HG03565 (cell line): ENCODE measurements around the gene PLET1.
A peak's percentile ranks its signal among the peaks of the same experiment; 100 is the strongest.

ENCODE experiments used
- ATAC-seq: cut with Tn5 transposase; IDR thresholded peaks from one replicate; pipeline ENCODE4 v1.9.1; 2021; ENCODE audit warnings: mild to moderate bottlenecking, moderate library complexity; ENCODE audit not compliant: unreplicated experiment

PLET1 gene, protein sequence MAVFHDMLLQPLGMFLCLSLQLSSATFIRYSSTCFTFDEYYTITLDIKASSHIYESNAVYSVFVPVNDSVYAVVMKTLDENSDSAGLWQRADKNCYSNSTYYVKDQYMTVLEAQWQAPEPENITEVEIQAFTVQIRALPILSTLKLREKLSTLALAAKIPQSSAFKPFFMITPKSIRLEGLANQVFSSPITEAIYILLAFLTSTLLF

DNA sequence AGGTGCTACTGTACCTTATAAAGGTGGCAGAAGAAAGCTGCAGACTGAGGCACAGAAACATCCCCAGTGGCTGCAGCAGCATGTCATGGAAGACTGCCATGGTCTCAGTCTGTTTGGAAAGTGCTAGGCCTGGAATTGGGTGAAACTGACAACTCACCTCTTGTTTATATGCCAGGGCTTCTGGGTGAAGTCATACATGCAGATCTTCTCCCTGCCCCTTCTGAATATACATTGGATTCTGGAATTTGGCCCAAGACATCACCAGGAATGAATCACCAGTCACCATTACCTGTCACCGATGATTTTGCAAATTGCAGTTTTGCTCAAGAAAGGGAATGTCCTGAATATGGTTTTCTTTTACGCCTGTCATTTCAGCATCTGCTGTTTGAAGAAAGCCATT lies at the start of gene PLET1:
Gene PLET1 (minus strand): TSS at position 371 of the 400 bp plus-strand sequence. CDS start 271 bp downstream, at position 100.
- ATAC-seq = no peak

DNA sequence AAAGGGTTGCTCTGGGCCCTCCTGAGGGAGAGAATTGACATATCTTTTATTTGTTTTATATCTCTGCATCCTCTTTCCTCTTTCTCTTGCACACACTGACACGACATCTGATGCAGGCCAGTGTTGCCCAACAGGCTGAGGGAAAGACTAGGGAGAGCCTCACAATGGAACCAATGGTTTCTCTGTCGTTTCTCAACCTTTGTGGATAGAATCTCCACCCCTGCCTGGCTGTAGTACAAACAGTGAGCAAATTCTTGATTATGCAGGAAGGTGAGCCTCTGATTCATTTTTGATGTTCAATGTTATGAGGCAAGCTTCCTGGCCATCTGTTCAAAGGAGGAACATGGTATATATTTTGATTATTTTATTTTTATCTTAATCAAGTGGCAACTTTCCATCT lies 49.8 kb upstream of the PLET1 start:
- ATAC-seq = no peak

DNA sequence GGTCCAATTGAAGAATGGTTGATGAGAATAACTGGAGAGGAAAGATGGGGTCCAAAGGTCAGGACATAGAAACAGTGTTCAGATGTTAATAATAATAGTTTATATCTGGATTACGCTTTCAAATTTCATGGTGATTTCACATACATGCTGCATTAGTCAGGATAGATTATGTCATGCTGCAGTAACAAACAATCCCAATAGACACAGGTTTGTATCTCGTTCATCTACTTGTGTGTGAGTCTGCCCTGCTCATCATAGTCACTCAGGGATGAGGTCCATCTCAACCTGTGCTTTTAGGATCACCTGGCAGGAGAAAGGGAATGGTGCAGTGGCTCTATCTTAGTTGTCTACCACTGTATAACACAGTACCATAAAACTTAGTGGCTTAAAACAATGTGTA lies 48.0 kb upstream of the PLET1 start:
- ATAC-seq = no peak

DNA sequence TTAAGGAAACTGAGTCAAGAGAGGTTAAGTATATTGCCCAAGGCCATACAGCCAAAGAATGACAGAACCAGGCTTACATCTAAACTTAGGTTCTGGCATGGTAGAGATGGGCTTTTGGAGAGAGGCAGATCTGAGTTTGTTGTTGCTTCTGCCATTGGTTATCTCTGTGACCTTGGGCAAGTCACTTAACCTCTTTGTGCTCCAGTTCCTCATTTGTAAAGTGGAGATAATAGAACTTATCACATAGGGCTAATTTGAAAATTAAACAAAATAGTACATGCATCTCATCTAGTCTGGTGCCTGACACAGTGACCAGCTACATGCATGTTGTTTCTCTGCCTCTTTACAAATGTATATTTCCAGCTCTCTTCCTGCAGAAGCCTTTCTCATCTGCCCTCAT lies 47.0 kb upstream of the PLET1 start:
- ATAC-seq = no peak

DNA sequence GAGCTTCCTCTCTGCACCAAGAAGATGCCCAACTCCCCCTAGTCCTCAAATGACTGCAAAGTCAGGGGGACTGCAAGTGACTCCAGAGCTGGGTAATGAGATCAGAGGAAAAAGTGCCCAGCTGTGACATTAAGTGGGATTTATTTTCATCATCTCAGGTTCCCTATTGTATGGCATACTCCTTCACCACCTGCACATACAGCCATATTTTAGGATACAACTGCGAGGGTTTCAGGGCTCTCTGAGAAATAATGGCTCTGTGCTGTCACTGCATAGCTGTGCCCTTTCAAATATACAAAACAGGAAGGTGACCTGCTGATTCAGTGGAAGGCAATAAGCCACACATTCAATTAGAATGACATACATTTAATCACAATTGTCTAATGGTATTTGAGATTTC lies 45.6 kb upstream of the PLET1 start:
- ATAC-seq = no peak

DNA sequence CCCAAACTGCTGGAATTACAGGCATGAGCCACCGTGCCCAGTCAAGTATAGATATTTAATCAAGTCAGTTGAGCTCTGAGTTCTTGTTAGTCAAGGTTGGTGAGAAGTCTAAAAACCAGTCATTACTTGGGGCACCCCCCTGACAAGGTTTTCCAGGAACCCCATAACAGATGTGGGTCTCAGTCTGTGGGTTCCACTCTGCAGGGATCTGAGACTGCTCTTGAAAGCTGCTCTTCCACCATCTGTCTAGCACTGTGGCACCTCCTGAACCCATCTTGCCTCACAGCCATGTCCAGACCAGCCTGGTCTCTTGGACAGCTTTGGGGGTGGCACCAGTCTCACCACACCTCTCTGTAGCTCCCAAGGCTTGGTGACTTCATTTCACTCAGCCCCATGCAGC lies 44.3 kb upstream of the PLET1 start:
- ATAC-seq = no peak

DNA sequence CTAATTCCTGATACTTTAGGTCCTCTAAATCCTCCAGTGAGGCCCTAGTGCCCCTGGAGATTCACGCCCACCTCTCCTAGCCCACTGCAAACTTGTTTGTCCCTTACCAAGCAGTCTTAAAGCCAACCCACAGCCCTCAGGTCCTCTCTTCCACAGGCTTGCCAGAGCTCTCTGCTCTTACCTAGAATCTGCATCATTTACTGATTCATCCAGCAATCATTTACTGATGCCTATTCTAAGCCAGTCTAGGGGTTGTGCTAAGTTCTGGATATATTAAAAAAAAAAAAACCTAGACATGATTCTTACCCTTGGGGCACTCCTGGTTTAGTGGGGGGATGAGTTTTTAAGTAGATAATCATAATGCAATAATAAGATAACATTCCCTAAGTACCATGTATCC lies 43.0 kb upstream of the PLET1 start:
- ATAC-seq = no peak

DNA sequence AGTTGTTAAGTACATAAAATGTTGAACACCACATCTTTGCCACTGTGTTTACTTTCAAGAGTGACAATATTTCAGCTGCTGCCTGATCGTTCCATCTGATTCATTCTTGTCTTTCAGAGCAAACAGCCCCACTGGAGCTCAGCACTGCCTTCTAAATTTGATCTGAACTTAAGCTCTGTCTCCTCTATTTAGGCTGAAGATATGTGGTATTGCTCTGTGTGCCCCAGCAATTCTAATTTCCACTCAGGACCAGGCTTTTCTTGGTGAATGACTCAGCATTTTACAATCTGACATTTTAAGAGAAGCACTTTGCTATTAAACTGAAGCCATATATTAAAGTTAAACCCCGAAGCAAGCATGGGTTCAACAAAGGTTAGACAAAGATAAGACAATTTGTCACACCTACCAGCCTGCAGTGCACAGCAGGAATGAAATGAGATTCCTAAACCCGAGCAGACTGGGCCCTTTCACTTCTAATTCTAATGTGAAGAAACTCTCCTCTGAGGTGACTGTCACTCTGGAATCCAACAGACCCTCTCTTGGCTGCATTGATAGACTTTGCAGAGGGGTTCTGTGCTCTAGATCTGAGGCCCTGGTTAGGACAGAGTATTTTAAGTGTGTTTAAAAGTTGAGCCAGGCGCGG lies 41.7 kb upstream of the PLET1 start:
- ATAC-seq = no peak

DNA sequence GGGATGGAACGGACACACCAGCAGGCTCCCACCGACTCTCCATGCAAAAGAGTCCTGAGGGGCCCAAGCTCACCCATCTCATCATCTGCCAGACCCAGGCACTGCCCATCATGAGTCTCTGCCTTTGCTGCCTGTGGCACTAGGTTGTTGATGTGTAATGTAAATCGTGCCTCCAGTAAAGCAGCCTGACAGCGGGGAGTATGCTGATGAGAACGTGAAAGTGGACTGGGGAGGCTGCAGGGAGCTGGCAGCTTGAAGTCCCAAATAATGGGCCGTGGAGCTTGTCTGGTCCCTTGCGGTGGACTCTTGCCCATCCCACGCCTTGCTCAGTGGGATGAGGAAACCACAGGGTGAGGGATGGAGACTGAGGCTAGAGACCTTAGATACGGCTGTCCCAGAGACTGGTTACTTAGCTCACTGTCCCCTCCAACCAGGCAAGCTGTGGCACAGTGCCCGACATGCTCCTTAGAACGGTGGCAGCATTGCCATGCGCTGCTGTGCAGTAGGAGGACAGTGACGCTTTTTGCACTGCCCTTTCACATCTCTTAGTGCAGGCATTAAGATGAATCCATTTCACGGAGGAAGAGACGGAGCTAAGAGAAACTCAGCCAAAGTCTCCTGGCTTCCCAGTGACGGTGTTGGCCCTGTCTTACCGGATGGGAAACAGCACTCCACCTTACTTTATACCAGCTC lies 39.6 kb upstream of the PLET1 start:
- ATAC-seq = no peak

DNA sequence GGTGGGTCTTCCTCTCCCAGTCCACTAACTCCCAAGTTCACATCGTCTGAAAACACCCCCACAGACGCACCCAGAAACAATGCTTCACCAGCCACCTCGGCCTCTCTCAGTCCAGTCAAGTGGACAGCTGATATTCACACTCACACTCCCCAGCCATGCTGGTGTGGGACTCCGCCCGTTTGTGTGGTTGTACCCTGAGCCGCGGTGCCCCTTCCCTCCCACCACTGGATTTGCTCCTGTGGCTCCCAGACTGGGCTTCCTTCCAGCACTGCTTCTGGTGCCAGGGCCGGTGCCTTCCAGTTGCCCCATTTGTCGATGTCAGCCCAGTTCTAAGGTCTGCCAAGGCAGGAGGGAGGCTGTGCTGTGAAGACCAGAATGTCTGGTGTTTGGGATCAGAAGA lies 37.9 kb upstream of the PLET1 start:
- ATAC-seq = no peak

DNA sequence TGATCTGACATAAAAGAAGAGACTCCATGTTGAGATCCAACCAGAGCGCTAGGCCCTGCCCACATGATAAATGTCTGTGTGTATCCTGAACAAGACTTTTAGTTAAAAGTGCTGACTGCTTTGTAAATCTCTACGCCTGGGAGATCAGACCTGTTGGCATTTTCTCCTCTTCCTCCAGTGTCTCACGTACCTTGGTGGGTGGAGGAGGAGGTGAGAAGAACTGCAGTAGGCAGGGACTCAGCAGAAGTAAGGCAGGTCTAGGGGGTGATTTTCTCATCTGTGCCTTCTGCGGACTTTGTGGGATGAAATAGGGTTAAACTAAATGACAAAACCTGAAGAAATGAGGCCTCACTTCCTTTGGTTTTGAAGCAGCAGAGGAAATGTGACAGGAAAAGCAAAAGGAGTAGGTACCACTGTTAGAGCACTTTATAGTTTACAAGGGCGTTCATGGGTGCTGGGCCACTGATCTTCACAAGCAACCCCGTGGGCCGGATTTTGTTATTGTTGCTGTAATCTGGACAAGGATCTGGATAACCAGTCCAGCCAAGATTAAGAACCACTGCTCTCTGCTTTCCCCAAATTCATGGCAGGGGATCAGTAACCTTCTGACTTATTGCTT lies 36.7 kb upstream of the PLET1 start:
- no peak for ATAC-seq

DNA sequence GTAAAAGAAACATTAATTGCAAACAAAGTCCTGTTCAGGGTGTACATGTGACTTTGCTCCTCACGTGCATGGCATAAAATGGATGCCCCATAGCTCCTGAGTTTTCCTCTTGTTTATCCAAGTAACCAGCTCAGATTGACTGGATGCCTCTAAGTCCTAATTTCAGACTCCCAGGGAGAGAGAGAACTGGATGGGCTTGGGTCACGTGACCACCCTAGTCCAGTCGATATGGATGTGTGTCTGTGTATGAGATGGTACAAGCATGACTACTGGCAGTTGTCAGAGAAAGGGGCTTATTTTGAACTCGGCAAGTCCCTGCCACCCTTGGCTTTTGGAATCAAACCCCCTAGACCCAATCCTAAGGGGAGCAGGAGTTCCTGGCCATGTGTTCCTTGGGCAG lies 35.4 kb upstream of the PLET1 start:
- ATAC-seq = no peak

DNA sequence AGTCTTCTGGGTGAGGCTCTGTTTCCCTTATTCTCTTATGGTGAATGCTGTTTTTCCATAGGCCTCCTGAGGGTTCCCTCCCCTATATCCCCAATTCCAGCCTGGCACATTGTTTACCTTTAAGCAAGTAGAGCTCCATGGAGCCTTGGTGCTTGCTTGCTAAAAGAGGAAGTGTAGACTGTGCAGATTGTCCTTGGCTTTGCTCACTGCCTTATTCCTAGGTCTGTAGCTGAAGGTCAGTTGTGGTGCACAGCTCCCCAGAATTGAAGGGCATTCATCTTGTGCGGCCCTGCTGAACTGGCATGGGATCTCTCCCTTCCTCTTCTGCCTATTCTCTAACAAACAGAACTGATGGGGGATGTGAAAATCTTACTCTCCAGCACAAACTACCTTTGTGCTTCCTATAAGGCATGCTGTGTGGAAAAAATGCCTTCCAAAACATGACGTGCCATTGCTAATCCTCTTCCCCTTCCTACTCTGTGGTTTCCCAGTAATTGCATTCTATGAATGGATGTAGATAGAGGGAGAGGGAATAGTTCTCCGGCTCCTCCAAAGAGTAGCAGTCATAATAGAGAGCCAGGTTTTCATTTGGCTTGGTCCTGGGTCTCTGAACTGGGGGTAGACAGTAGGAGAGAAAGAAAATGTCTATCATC lies 34.2 kb upstream of the PLET1 start:
- no peak for ATAC-seq

DNA sequence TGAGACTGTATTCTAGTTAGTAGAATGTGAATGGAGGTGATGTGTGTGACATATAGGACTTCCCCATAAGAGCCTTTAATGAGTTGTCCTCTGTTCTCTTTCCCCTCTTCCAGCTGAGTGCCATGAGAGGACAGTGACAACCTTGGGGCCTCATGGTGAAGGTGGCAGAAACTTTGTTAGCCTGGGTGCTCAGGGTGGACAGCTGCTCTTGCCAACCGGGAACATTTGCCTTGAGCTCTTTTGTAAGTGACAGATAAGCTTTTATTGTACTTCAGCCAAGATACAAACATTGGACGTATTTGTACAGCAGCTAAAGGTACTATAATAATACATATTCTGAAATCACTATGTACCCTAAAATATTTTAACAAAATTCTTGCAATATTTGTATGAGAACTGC lies 33.0 kb upstream of the PLET1 start:
- no peak for ATAC-seq

DNA sequence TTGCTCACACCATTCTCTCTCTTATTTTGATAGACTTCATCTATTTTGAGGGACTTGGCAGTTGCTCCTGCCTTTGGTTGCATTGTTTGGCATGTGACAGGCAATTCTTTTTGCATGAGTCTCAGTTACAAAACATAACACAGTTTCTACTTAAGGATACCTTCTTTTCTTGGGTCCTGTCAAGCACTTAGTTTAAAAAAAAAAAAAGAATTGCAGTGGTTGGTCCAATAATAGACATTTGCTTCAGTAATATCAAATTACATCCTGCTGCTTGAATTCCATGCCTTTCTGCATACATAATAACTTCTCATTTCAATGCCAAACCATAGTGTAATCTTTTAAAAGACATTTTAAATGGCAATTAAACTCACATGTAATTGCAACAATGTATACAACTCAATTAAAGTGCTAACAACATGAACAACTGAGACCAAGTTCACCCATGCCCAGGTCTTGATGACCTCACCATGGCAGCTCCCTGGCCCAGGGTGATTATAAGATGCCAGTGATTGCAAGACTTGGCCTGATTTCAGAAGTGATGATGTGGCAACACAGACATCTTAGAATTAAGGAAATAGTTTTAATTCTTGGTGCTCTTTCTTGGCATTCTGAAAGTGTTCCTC lies 32.2 kb upstream of the PLET1 start:
- ATAC-seq = no peak

DNA sequence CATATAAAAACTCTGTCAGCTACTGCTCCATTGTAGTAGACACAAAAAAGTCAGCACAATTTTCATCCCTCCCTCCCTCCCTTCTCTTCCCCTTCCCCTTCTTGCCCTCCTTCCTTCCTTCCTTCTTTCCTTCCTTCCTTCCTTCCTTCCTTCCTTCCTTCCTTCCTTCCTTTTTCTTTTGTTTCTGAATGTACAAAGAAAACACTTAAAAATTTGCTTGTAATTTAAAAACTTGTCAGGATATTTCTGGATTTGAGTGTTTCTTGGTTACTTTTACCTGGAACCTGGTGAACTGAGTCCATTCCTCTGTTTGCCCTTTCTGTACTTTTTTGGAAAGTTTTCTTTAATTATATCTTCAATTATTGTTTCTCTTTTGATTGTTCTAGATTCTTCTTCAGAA lies 31.5 kb upstream of the PLET1 start:
- ATAC-seq = no peak

DNA sequence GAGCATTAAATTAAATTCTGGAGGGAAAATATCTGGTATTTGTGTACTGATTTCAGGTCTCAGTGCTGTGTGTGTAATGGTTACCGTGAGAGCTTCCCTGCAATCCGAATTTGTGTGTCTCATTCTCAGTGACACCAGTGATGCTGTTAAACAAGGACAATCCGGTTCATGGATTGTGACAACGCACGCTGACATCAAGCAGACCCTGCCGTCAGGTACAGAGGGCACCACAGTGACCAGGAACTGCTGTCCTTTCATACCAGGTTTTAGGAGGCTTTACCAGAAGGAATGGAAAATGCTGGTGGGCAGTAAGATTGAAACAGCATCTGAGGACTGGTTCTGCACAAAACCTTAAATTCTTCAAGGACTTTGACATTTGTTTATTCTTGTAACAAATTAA lies 30.5 kb upstream of the PLET1 start:
- no peak for ATAC-seq

DNA sequence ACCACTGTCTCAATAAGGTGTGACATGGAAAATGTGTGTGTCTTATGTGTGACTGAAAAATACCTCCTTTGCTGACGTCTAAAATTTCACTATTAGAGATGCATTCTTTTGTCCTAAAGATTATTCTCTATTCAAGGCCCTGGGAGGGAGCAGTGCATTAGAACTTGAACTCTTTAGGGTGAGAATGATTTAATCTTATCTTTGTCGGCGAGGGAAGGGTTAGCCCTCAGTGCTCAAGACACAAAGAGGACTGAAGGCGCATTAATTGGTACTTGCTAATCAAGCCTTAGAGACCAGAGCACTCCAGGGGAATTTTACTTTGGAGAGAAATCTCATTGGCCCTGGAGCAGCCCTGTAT lies 29.8 kb upstream of the PLET1 start:
- no peak for ATAC-seq

DNA sequence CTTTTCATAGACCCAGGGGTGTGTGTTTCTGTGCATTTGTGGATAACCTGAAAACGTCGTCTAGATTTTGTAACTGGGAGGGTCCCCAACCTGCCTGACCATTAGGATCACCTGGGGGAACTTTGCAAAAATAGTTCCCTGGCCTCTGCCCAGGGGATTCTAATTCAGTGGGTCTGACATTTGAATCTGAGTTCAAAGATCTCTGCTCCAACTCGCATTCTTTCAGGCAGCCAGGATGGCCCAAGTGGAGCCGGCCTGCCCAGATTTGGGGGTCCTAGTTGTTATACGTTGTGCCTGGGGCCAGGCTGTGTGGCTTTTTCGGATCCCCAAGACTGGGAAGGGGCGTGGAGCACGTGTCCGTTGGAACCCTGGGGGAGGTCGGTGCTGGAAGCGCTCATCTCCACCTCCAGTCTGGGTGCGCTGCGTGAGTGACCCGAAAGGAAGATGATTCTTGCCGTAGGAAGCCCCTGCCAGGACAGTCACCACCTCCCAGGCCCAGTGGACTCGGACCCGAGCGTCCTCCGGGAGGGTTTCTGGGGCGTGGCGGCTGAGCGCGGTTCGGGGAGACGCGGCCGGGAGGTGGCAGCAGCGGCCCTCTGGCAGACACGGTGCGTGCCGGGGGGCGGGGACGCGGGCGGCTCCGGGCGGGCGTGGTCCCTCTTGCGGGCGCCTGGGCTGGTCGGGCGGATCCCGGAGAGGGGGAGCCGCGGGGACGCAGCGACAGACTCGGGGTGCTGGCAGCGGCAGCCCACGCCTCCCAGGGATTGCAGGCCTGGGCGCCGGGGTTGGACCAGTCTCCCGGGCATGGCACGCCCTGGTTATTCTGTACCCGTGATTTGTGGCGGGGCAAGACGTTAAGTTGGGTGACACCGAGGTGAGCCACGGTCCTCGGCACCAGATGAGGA lies 29.2 kb upstream of the PLET1 start:
- ATAC-seq = peak; percentile 74

DNA sequence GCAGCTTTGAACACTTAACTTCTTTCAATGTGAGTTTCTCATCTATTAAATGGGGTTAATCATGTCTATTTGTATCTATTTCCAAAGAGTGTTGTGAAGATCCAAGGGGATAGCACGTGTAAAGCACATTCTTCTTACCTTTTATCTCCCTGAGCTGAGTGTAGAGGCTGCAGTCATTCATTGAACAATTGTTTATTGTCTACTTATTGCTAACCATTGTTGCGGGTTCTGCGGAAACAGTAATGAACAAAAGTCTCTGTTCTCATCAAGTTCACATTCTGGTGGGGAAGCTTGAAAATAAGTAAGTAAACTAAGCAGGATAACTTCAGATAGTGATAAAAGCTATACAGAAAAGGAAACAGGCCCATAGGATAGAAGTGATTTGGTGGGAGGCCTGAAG lies 27.4 kb upstream of the PLET1 start:
- no peak for ATAC-seq
